ENCODE results near the gene RABGAP1L. TPM values are rescaled to one million over a fixed set of nuclear protein-coding genes. Genes with fewer than 3 reads are reported as not detected.
"Not testable (repeated sequence)": the region's sequence is repeated elsewhere in the genome, so short reads cannot be mapped to it uniquely, and the experiment has no call there.

Gene RABGAP1L
- total RNA-seq, 1 donor from 2014 or later = 46.0 TPM

GRCh38 chr1:174497478-174497877 is 338.2 kb downstream of the RABGAP1L start:
- Mint-ChIP-seq H3K27ac (peak overlapping the region; percentile 42), H3K4me1 (peaks cover 16% of the 10 kb centered on the region), H3K4me3 (no peak overlapping the region), H3K36me3 (no peaks in the 10 kb centered on the region), H3K27me3 (ENCODE audit: insufficient read depth, low read depth) (no peaks in the 10 kb centered on the region), H3K9me3 (no peaks in the 10 kb centered on the region)
- H3K27ac ChIP-seq = no peak overlapping the region
- no peaks in the 10 kb centered on the region for H3F3A ChIP-seq (ENCODE audit: low read depth)
- H3K4me1 ChIP-seq = no peaks in the 10 kb centered on the region
- H3K27me3 ChIP-seq = no peaks in the 10 kb centered on the region
- H3K79me2 ChIP-seq (ENCODE audit: low read depth) = no peaks in the 10 kb centered on the region
- H3K4me3 ChIP-seq = no peak overlapping the region
- no peaks in the 10 kb centered on the region for H3K9me3 ChIP-seq (ENCODE audit: low read depth)
- no peak overlapping the region for H2AFZ ChIP-seq (replicated peaks)
- peak; percentile 19 for DNase-seq (ENCODE audit: low spot score)
- H3K36me3 ChIP-seq = no peaks in the 10 kb centered on the region
- H4K20me1 ChIP-seq (ENCODE audit: low read depth) = no peaks in the 10 kb centered on the region
- H3K9ac ChIP-seq = no peak overlapping the region
- TF ChIP-seq EZH2 (IDR thresholded peaks at IDR 0.05) = no peak
- no peak for TF ChIP-seq CTCF (IDR thresholded peaks at IDR 0.05)
- no peak for TF ChIP-seq EZH2phosphoT487 (IDR thresholded peaks at IDR 0.05)
- no peak overlapping the region for H3K4me2 ChIP-seq

GRCh38 chr1:174516755-174517154 is 357.4 kb downstream of the RABGAP1L start:
- H3K4me1 ChIP-seq; H3K9me3 ChIP-seq (ENCODE audit: low read depth); H3K27ac Mint-ChIP-seq; DNase-seq (ENCODE audit: low spot score); H3K4me3 ChIP-seq; H3K79me2 ChIP-seq (ENCODE audit: low read depth); H3K4me3 Mint-ChIP-seq; H3K9me3 Mint-ChIP-seq; H3F3A ChIP-seq (ENCODE audit: low read depth); H3K27me3 Mint-ChIP-seq (ENCODE audit: insufficient read depth, low read depth); H3K27me3 ChIP-seq; H3K36me3 ChIP-seq; H3K27ac ChIP-seq; H2AFZ ChIP-seq (replicated peaks); H4K20me1 ChIP-seq (ENCODE audit: low read depth); H3K4me2 ChIP-seq; H3K4me1 Mint-ChIP-seq; H3K36me3 Mint-ChIP-seq; H3K9ac ChIP-seq: not testable (repeated sequence)

DNA sequence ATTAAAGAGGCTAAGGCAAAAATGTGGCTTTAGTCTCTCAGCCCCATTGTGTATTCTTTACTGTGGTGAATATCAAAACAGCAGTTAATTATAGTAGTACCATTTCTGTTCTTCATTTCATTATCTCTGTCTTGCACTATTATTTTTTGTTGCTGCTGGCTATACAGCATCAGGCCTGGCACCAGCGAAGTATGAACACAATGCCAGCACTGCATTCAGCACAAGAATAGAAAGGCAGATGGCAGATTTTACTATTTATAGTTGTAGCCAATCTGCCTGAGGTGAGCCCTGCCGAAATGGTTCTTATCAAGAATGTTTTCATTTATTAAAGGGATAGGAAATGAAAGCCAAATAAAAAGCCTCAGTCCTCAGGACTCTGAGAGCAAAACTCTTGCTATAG is 360.5 kb downstream of the RABGAP1L start:
- Mint-ChIP-seq H3K4me3 (no peak overlapping the region), H3K36me3 (no peaks in the 10 kb centered on the region), H3K27ac (peak overlapping the region; percentile 78), H3K9me3 (no peaks in the 10 kb centered on the region), H3K27me3 (ENCODE audit: insufficient read depth, low read depth) (peaks cover 2% of the 10 kb centered on the region), H3K4me1 (peaks cover 9% of the 10 kb centered on the region)
- H4K20me1 ChIP-seq (ENCODE audit: low read depth) = no peaks in the 10 kb centered on the region
- H2AFZ ChIP-seq (replicated peaks) = no peak overlapping the region
- H3K9ac ChIP-seq = no peak overlapping the region
- no peaks in the 10 kb centered on the region for H3K9me3 ChIP-seq (ENCODE audit: low read depth)
- no peaks in the 10 kb centered on the region for H3K79me2 ChIP-seq (ENCODE audit: low read depth)
- no peak overlapping the region for H3K4me2 ChIP-seq
- DNase-seq (ENCODE audit: low spot score) = no peak
- H3K27me3 ChIP-seq = no peaks in the 10 kb centered on the region
- no peaks in the 10 kb centered on the region for H3K4me1 ChIP-seq
- H3K36me3 ChIP-seq = no peaks in the 10 kb centered on the region
- TF ChIP-seq EZH2phosphoT487 (IDR thresholded peaks at IDR 0.05) (no peak), EZH2 (IDR thresholded peaks at IDR 0.05) (no peak), CTCF (IDR thresholded peaks at IDR 0.05) (no peak)
- H3K27ac ChIP-seq = no peak overlapping the region
- no peak overlapping the region for H3K4me3 ChIP-seq
- H3F3A ChIP-seq (ENCODE audit: low read depth) = no peaks in the 10 kb centered on the region

GRCh38 chr1:174531751-174532150 is 372.4 kb downstream of the RABGAP1L start:
- H3K27ac Mint-ChIP-seq = no peak overlapping the region
- H3K9ac ChIP-seq = no peak overlapping the region
- no peak overlapping the region for H3K27ac ChIP-seq
- no peaks in the 10 kb centered on the region for H3K36me3 ChIP-seq
- H3K27me3 ChIP-seq = no peaks in the 10 kb centered on the region
- H3K79me2 ChIP-seq (ENCODE audit: low read depth) = no peaks in the 10 kb centered on the region
- H3K9me3 ChIP-seq (ENCODE audit: low read depth) = no peaks in the 10 kb centered on the region
- no peaks in the 10 kb centered on the region for H3K27me3 Mint-ChIP-seq (ENCODE audit: insufficient read depth, low read depth)
- no peak overlapping the region for H3K4me2 ChIP-seq
- no peak for DNase-seq (ENCODE audit: low spot score)
- no peak overlapping the region for H2AFZ ChIP-seq (replicated peaks)
- no peaks in the 10 kb centered on the region for H3K4me1 ChIP-seq
- H3F3A ChIP-seq (ENCODE audit: low read depth) = no peaks in the 10 kb centered on the region
- H3K4me1 Mint-ChIP-seq = no peaks in the 10 kb centered on the region
- TF ChIP-seq EZH2phosphoT487 (IDR thresholded peaks at IDR 0.05) (no peak), CTCF (IDR thresholded peaks at IDR 0.05) (no peak), EZH2 (IDR thresholded peaks at IDR 0.05) (no peak)
- H3K4me3 ChIP-seq = no peak overlapping the region
- no peaks in the 10 kb centered on the region for H4K20me1 ChIP-seq (ENCODE audit: low read depth)
- no peaks in the 10 kb centered on the region for H3K36me3 Mint-ChIP-seq
- no peak overlapping the region for H3K4me3 Mint-ChIP-seq
- H3K9me3 Mint-ChIP-seq = peaks cover 10% of the 10 kb centered on the region
